Body of pancreas (tissue), 4 donors: ENCODE data around the gene SHH.

ENCODE experiments used
- CTCF ChIP-seq, 7 experiments: fragments of 450-650 bp in 4 of 7; fragments of 200-600 bp in 3 of 7; sonication (generic) in 3 of 7; IDR thresholded peaks; one replicate each; pipeline ENCODE4 v1.5.1; 2016 to 2019; ENCODE audit warnings: antibody characterized with exemption in 7 of 7
- POLR2A ChIP-seq, 3 donors: fragments of 450-650 bp; IDR thresholded peaks; one replicate each; pipeline ENCODE4 v1.6.1; 2016; ENCODE audit warnings: antibody characterized with exemption in 3 of 3, mild to moderate bottlenecking in 2 of 3

GRCh38 chr7:155848691-155849669 lies 36.7 kb upstream of the SHH start:
- TF ChIP-seq CTCF (IDR thresholded peaks at IDR 0.05): no peak
- TF ChIP-seq POLR2A (IDR thresholded peaks at IDR 0.05): no peak
